ENCODE measurements around the gene DSE.

GRCh38 chr6:116390581-116390980 lies 19.8 kb downstream of the DSE start:
- TF ChIP-seq CTCF (IDR thresholded peaks at IDR 0.05) (no peak), POLR2A (IDR thresholded peaks at IDR 0.05) (no peak)
